PFSK-1 (cell line): ENCODE data around the gene PRKCQ.

Source experiments
- SIN3A ChIP-seq: IDR thresholded peaks from 2 replicates; pipeline ENCODE4 v1.6.1; 2012; ENCODE audit warnings: mild to moderate bottlenecking, low read length, moderate library complexity, borderline replicate concordance; ENCODE audit not compliant: insufficient read depth
- TAF1 ChIP-seq: IDR thresholded peaks from 2 replicates; pipeline ENCODE4 v1.6.1; 2012; ENCODE audit warnings: low read length, control low read depth, borderline replicate concordance; ENCODE audit not compliant: insufficient read depth
- TF ChIP-seq, protein P1 (sequence below), 2 experiments: IDR thresholded peaks; 2 replicates each; pipeline versions ENCODE4 v1.6.1 to v1.8.0; 2011 to 2012; ENCODE audit warnings: low read depth in 2 of 2, low read length in 2 of 2, control low read depth in 1 of 2, inconsistent platforms in 1 of 2, mild to moderate bottlenecking in 1 of 2, moderate library complexity in 1 of 2; ENCODE audit not compliant: insufficient read depth in 1 of 2

DNA sequence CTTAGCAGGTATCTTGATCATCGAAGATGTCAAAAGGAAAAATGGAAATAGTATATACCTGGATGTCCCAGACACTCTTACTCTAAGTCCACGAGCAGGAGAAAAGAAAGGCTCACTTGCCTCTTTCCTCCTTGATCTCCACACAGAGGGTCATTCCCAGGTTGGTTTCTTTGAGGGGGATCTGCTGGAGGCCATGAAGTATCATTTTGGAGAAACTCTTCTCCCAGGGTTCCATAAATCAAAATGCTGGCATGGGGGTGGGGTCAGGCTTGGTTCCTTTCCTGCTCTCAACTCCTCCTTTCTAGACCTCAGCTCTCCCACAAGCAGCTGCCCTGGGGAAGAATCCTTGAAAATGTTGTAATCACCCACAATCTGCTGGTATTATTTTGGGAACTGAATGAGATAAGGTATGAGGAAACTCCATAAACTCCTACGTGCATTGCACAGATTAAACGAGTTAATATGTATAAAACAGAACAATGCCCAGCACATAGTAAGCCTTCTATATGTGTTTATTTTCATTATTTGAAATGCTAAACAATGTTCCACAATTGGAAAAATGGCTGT is 54.4 kb downstream of the PRKCQ start:
- no peak for TF ChIP-seq SIN3A
- TF ChIP-seq TAF1, result no peak
- TF ChIP-seq, protein P1, sequence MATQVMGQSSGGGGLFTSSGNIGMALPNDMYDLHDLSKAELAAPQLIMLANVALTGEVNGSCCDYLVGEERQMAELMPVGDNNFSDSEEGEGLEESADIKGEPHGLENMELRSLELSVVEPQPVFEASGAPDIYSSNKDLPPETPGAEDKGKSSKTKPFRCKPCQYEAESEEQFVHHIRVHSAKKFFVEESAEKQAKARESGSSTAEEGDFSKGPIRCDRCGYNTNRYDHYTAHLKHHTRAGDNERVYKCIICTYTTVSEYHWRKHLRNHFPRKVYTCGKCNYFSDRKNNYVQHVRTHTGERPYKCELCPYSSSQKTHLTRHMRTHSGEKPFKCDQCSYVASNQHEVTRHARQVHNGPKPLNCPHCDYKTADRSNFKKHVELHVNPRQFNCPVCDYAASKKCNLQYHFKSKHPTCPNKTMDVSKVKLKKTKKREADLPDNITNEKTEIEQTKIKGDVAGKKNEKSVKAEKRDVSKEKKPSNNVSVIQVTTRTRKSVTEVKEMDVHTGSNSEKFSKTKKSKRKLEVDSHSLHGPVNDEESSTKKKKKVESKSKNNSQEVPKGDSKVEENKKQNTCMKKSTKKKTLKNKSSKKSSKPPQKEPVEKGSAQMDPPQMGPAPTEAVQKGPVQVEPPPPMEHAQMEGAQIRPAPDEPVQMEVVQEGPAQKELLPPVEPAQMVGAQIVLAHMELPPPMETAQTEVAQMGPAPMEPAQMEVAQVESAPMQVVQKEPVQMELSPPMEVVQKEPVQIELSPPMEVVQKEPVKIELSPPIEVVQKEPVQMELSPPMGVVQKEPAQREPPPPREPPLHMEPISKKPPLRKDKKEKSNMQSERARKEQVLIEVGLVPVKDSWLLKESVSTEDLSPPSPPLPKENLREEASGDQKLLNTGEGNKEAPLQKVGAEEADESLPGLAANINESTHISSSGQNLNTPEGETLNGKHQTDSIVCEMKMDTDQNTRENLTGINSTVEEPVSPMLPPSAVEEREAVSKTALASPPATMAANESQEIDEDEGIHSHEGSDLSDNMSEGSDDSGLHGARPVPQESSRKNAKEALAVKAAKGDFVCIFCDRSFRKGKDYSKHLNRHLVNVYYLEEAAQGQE (IDR thresholded peaks at IDR 0.05; ENCODE audit: insufficient read depth in 1 of 2, low read depth in 2 of 2, low read length in 2 of 2), result no peak
